SJCRH30 (cell line): ENCODE results near the gene CNTNAP1. TPM values are rescaled to one million over a fixed set of nuclear protein-coding genes. Genes with fewer than 3 reads are reported as not detected.
"Not testable (repeated sequence)": the region's sequence is repeated elsewhere in the genome, so short reads cannot be mapped to it uniquely, and the experiment has no call there.

Source experiments
- DNase-seq, 2 experiments: peaks; one replicate each; pipeline ENCODE4 v3.0.0-alpha.2; 2015 to 2020
- H3K27ac ChIP-seq: fragments of 250-450 bp; sonication (Bioruptor Pico); 2 replicates; pipeline ENCODE4 v1.5.1; 2020; ENCODE audit warnings: mild to moderate bottlenecking, moderate library complexity
- H3K27me3 ChIP-seq: fragments of 250-450 bp; sonication (Bioruptor Pico); 2 replicates; pipeline ENCODE4 v1.5.1; 2020; ENCODE audit warnings: mild to moderate bottlenecking, moderate library complexity
- H3K36me3 ChIP-seq: fragments of 250-450 bp; sonication (Bioruptor Pico); 2 replicates; pipeline ENCODE4 v1.5.1; 2020; ENCODE audit warnings: mild to moderate bottlenecking, moderate library complexity
- H3K4me1 ChIP-seq: fragments of 250-450 bp; sonication (Bioruptor Pico); 2 replicates; pipeline ENCODE4 v1.5.1; 2020; ENCODE audit warnings: mild to moderate bottlenecking, moderate library complexity
- H3K4me3 ChIP-seq: fragments of 250-450 bp; sonication (Bioruptor Pico); 2 replicates; pipeline ENCODE4 v1.5.1; 2020; ENCODE audit warnings: mild to moderate bottlenecking, moderate library complexity
- H3K9me3 ChIP-seq: fragments of 250-450 bp; sonication (Bioruptor Pico); replicated peaks from 2 replicates; pipeline ENCODE4 v1.5.1; 2020; ENCODE audit warnings: mild to moderate bottlenecking, moderate library complexity
- total RNA-seq: library from RNA; depleted of rRNA; stranded (reverse); fragments of >200 nt; shearing (Covaris generic); gene quantifications from 2 replicates; pipeline ENCODE4 v1.2.3, GENCODE V29; 2014

CNTNAP1 gene
- total RNA-seq, 1 experiment from 2014 or later: 5.0 TPM

- Histone ChIP-seq H3K4me1 (peaks cover under 1% of the 10 kb centered on the region), H3K4me3 (no peak overlapping the region), H3K36me3 (peaks cover 13% of the 10 kb centered on the region), H3K27ac (no peak overlapping the region), H3K9me3 (no peaks in the 10 kb centered on the region), H3K27me3 (no peaks in the 10 kb centered on the region)
- no peak for DNase-seq
Observed at GRCh38 chr17:42665581-42666001, 16.7 kb upstream of the CNTNAP1 start.

- not testable (repeated sequence) for H3K27me3 ChIP-seq, H3K9me3 ChIP-seq, H3K4me1 ChIP-seq, H3K27ac ChIP-seq, H3K4me3 ChIP-seq, DNase-seq
- peaks cover 17% of the 10 kb centered on the region for H3K36me3 ChIP-seq
Observed at GRCh38 chr17:42666126-42666525, 16.2 kb upstream of the CNTNAP1 start.

GRCh38 chr17:42667088-42667951 is 15.0 kb upstream of the CNTNAP1 start:
- Histone ChIP-seq H3K27me3 (no peaks in the 10 kb centered on the region), H3K4me3 (no peak overlapping the region), H3K4me1 (no peaks in the 10 kb centered on the region), H3K36me3 (peaks cover 17% of the 10 kb centered on the region), H3K27ac (no peak overlapping the region), H3K9me3 (no peaks in the 10 kb centered on the region)
- DNase-seq: no peak

- H3K4me3 ChIP-seq: no peak overlapping the region
- no peaks in the 10 kb centered on the region; the same call in 1 of the 2 replicates for H3K4me1 ChIP-seq
- H3K27ac ChIP-seq: no peak overlapping the region
- H3K9me3 ChIP-seq: no peaks in the 10 kb centered on the region
- no peaks in the 10 kb centered on the region for H3K27me3 ChIP-seq
- DNase-seq: no peak
- H3K36me3 ChIP-seq: peaks cover 17% of the 10 kb centered on the region
Observed at GRCh38 chr17:42669705-42669976, 12.7 kb upstream of the CNTNAP1 start.

- no peaks in the 10 kb centered on the region for H3K9me3 ChIP-seq
- H3K27me3 ChIP-seq: no peaks in the 10 kb centered on the region
- no peak for DNase-seq
- no peak overlapping the region for H3K27ac ChIP-seq
- peaks cover 17% of the 10 kb centered on the region for H3K36me3 ChIP-seq
- no peak overlapping the region for H3K4me3 ChIP-seq
- peaks cover 1% of the 10 kb centered on the region; the same call in 1 of the 2 replicates for H3K4me1 ChIP-seq
Observed at GRCh38 chr17:42669977-42670788, 12.1 kb upstream of the CNTNAP1 start.

- Histone ChIP-seq H3K4me3 (no peak overlapping the region), H3K4me1 (peaks cover 4% of the 10 kb centered on the region; the same call in 1 of the 2 replicates), H3K27me3 (no peaks in the 10 kb centered on the region), H3K27ac (no peak overlapping the region), H3K36me3 (peaks cover 17% of the 10 kb centered on the region), H3K9me3 (no peaks in the 10 kb centered on the region)
- DNase-seq: no peak
Observed at GRCh38 chr17:42670789-42671657, 11.3 kb upstream of the CNTNAP1 start.

- H3K36me3 ChIP-seq: peaks cover 9% of the 10 kb centered on the region; the same call in 1 of the 2 replicates
- peaks cover 4% of the 10 kb centered on the region; the same call in 1 of the 2 replicates for H3K4me1 ChIP-seq
- H3K27me3 ChIP-seq: no peaks in the 10 kb centered on the region
- DNase-seq: no peak
- H3K27ac ChIP-seq: no peak overlapping the region
- H3K9me3 ChIP-seq: no peaks in the 10 kb centered on the region
- no peak overlapping the region for H3K4me3 ChIP-seq
Observed at GRCh38 chr17:42672038-42672437, 10.3 kb upstream of the CNTNAP1 start.

GRCh38 chr17:42673266-42673884 is 9.0 kb upstream of the CNTNAP1 start:
- no peaks in the 10 kb centered on the region for H3K9me3 ChIP-seq

GRCh38 chr17:42673885-42674754 is 8.2 kb upstream of the CNTNAP1 start:
- no peak overlapping the region for H3K4me3 ChIP-seq

More at GRCh38 chr17:42673266-42673884, 9.0 kb upstream of the CNTNAP1 start:
- Histone ChIP-seq H3K4me1 (peaks cover 10% of the 10 kb centered on the region; the same call in 1 of the 2 replicates), H3K36me3 (peaks cover 9% of the 10 kb centered on the region; the same call in 1 of the 2 replicates), H3K4me3 (no peak overlapping the region), H3K27me3 (no peaks in the 10 kb centered on the region), H3K27ac (no peak overlapping the region)
- DNase-seq: no peak

GRCh38 chr17:42674755-42675347 is 7.5 kb upstream of the CNTNAP1 start:
- H3K36me3 ChIP-seq: peaks cover 4% of the 10 kb centered on the region; the same call in 1 of the 2 replicates
- H3K4me3 ChIP-seq: peak overlapping the region; percentile 88
- DNase-seq: peak; percentile 30 to 37
- peaks cover 10% of the 10 kb centered on the region; the same call in 1 of the 2 replicates for H3K4me1 ChIP-seq
- H3K27ac ChIP-seq: no peak overlapping the region
- no peaks in the 10 kb centered on the region for H3K27me3 ChIP-seq
- no peaks in the 10 kb centered on the region for H3K9me3 ChIP-seq

More at GRCh38 chr17:42673885-42674754, 8.2 kb upstream of the CNTNAP1 start:
- peak; percentile 29 to 33 for DNase-seq
- Histone ChIP-seq H3K27ac (no peak overlapping the region), H3K9me3 (no peaks in the 10 kb centered on the region), H3K36me3 (peaks cover 6% of the 10 kb centered on the region; the same call in 1 of the 2 replicates), H3K27me3 (no peaks in the 10 kb centered on the region), H3K4me1 (peaks cover 10% of the 10 kb centered on the region; the same call in 1 of the 2 replicates)

- peak overlapping the region; percentile 88 for H3K4me3 ChIP-seq
- no peaks in the 10 kb centered on the region for H3K27me3 ChIP-seq
- DNase-seq: peak in 1 of 2 experiments; percentile 26
- peaks cover 10% of the 10 kb centered on the region; the same call in 1 of the 2 replicates for H3K4me1 ChIP-seq
- no peaks in the 10 kb centered on the region for H3K9me3 ChIP-seq
- no peak overlapping the region for H3K27ac ChIP-seq
- H3K36me3 ChIP-seq: peaks cover 4% of the 10 kb centered on the region; the same call in 1 of the 2 replicates
Observed at GRCh38 chr17:42675348-42675964, 6.9 kb upstream of the CNTNAP1 start.

- Histone ChIP-seq H3K27me3 (no peaks in the 10 kb centered on the region), H3K4me1 (peaks cover 10% of the 10 kb centered on the region; the same call in 1 of the 2 replicates), H3K27ac (peak overlapping the region; percentile 32; the same call in 1 of the 2 replicates), H3K36me3 (peaks cover under 1% of the 10 kb centered on the region; the same call in 1 of the 2 replicates), H3K4me3 (peak overlapping the region; percentile 88), H3K9me3 (no peaks in the 10 kb centered on the region)
- DNase-seq: peak; percentile 61 to 64
Observed at GRCh38 chr17:42675965-42676423, 6.3 kb upstream of the CNTNAP1 start.
